ENCODE measurements around the gene FOLR1.
"Not testable (repeated sequence)": the region's sequence is repeated elsewhere in the genome, so short reads cannot be mapped to it uniquely, and the experiment has no call there.

The FOLR1 gene

DNA sequence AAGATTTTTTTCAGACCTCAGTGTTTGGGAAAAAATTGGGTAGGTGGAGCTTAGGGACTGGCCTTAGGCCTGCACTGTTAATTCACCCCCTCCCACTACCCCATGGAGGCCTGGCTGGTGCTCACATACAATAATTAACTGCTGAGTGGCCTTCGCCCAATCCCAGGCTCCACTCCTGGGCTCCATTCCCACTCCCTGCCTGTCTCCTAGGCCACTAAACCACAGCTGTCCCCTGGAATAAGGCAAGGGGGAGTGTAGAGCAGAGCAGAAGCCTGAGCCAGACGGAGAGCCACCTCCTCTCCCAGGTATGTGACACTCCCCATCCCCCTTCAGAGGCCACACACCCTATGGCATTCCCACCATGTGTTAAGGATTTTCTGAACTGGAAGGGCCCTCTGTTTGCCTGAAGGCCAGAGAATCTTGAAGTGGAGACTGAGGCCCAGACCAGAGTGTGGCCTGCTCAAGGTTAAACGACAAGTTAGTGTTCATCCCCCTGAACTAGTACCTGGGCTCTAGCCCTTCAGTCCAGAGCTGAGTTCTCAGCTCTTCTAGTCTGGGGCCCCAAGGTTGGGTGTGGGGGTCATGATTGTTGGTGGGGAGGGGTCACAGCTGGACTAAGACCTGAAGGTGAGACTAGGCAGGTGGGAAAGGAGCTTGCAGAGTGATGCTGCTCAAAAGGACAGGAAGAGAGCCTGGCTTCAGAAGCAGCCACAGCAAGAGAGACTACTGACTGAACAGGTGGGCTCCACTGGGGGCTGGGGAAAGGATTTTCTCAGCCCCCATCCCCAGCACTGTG, 2.3 kb upstream of the FOLR1 start:
- no peak for DNase-seq (ENCODE audit: low spot score)
- no peak overlapping the region for H3K27ac ChIP-seq
- TF ChIP-seq, protein P1, sequence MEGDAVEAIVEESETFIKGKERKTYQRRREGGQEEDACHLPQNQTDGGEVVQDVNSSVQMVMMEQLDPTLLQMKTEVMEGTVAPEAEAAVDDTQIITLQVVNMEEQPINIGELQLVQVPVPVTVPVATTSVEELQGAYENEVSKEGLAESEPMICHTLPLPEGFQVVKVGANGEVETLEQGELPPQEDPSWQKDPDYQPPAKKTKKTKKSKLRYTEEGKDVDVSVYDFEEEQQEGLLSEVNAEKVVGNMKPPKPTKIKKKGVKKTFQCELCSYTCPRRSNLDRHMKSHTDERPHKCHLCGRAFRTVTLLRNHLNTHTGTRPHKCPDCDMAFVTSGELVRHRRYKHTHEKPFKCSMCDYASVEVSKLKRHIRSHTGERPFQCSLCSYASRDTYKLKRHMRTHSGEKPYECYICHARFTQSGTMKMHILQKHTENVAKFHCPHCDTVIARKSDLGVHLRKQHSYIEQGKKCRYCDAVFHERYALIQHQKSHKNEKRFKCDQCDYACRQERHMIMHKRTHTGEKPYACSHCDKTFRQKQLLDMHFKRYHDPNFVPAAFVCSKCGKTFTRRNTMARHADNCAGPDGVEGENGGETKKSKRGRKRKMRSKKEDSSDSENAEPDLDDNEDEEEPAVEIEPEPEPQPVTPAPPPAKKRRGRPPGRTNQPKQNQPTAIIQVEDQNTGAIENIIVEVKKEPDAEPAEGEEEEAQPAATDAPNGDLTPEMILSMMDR (conservative IDR thresholded peaks at IDR 0.05; ENCODE audit: low read depth): no peak
- CTCF ChIA-PET: interaction anchor here (0.6 to 1.3 kb wide), 3 partner anchors 165 to 261 kb away, joined by 3 to 6 read pairs (median 4); partner anchors contain the start of gene XNDC1N
- POLR2A ChIA-PET (ENCODE audit: low non-redundant PET): no interaction called here

DNA sequence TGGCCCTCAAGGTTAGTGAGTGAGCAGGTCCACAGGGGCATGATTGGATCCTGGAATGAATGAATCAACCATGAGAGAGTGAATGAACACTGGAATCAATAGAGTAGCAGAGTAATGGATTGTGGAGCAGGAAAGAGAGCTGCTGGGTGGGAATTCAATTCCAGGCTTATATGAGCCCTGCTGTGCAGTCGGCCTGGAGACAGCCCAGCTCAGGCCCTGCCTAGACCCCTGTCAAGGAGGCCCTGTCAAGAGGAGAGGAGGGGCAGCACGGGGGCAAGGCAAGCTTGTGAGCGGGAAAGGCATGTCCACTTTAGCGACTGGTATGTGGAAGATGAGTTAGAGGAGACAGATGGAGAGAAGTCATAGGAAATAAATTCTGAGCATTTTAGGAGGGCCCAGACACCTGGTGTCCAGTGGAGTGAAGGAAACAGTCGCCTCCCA, 1.3 kb upstream of the FOLR1 start:
- no peak overlapping the region for H3K27ac ChIP-seq
- TF ChIP-seq, protein P1 (conservative IDR thresholded peaks at IDR 0.05; ENCODE audit: low read depth): no peak
- CTCF ChIA-PET: interaction anchor here (1.1 to 1.3 kb wide), 2 partner anchors 47 to 166 kb away, joined by 4 to 6 read pairs; no protein-coding TSS in a partner anchor
- no peak for DNase-seq (ENCODE audit: low spot score)
- POLR2A ChIA-PET (ENCODE audit: low non-redundant PET): no interaction called here

- no peak overlapping the region for H3K27ac ChIP-seq
- ChIA-PET POLR2A (ENCODE audit: low non-redundant PET) (no interaction called here), CTCF (no interaction called here)
- TF ChIP-seq, protein P1 (conservative IDR thresholded peaks at IDR 0.05; ENCODE audit: low read depth): no peak
- no peak for DNase-seq (ENCODE audit: low spot score)
Measured at GRCh38 chr11:72195518-72196270, 3.8 kb downstream of the FOLR1 start.

DNA sequence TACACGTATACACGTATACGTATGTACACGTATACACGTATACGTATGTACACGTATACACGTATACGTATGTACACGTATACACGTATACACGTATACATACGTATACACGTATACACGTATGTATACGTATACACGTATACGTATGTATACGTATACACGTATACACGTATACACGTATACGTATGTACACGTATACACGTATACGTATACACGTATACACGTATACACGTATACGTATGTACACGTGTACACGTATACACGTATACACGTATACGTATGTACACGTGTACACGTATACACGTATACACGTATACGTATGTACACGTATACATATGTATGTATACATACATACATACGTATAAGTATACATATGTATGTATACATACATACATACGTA, 9.5 kb downstream of the FOLR1 start:
- POLR2A ChIA-PET (ENCODE audit: low non-redundant PET); CTCF ChIA-PET; DNase-seq (ENCODE audit: low spot score); H3K27ac ChIP-seq: not testable (repeated sequence)

- no peak for DNase-seq (ENCODE audit: low spot score)
- ChIA-PET POLR2A (ENCODE audit: low non-redundant PET) (no interaction called here), CTCF (interaction anchor here (0.6 kb wide), 4 partner anchors 12 to 62 kb away, joined by 3 to 7 read pairs (median 4); no protein-coding TSS in a partner anchor)
- TF ChIP-seq, protein P1 (conservative IDR thresholded peaks at IDR 0.05; ENCODE audit: low read depth): no peak
- no peak overlapping the region for H3K27ac ChIP-seq
Measured at GRCh38 chr11:72202571-72202970, 10.6 kb downstream of the FOLR1 start.

GRCh38 chr11:72203163-72203562, 11.2 kb downstream of the FOLR1 start:
- POLR2A ChIA-PET (ENCODE audit: low non-redundant PET): no interaction called here
- CTCF ChIA-PET: interaction anchor here (0.6 kb wide), 1 partner anchor 18 kb away, joined by 7 read pairs; no protein-coding TSS in a partner anchor

More at GRCh38 chr11:72203163-72203562, 11.2 kb downstream of the FOLR1 start:
- DNase-seq (ENCODE audit: low spot score): no peak
- H3K27ac ChIP-seq: no peak overlapping the region
- TF ChIP-seq, protein P1 (conservative IDR thresholded peaks at IDR 0.05; ENCODE audit: low read depth): no peak
